ENCODE measurements around the gene TIGAR. TPM values are rescaled to one million over a fixed set of nuclear protein-coding genes. Genes with fewer than 3 reads are reported as not detected.

The TIGAR gene
- polyA plus RNA-seq, 2 of the 4 experiments (the other 2 are of a cell fraction), result 24.5 to 50.9 TPM

DNA sequence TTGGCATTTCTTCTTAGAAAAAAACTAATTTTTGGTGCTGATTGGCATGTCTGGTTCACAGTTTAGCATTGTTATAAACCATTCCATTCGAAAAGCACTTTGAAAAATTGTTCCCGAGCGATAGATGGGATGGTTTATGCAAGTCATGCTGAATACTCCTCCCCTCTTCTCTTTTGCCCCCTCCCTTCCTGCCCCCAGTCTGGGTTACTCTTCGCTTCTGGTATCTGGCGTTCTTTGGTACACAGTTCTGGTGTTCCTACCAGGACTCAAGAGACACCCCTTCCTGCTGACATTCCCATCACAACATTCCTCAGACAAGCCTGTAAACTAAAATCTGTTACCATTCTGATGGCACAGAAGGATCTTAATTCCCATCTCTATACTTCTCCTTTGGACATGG lies 20.1 kb upstream of the TIGAR start:
- FAIRE-seq, result no peak
- ChIA-PET CTCF (interaction anchor here (0.6 kb wide), 1 partner anchor 1574 kb away, joined by 3 read pairs; no protein-coding TSS in a partner anchor), POLR2A (no interaction called here)
- no peak overlapping the region for H3K27ac ChIP-seq
- H3K4me2 ChIP-seq, result no peak overlapping the region
- H3K4me1 ChIP-seq, result no peaks in the 10 kb centered on the region
- TF ChIP-seq RNF2 (IDR thresholded peaks at IDR 0.05; ENCODE audit: borderline replicate concordance, low read depth) (no peak), NFE2L2 (conservative IDR thresholded peaks at IDR 0.05; ENCODE audit: low read length) (peak; percentile 69; the same call in 1 of the 2 replicates)
- H3K9me3 ChIP-seq, result no peaks in the 10 kb centered on the region
- no peak for ATAC-seq
- DNase-seq (ENCODE audit: low read depth in 1 of 2, low spot score in 1 of 2), result no peak
- no peak overlapping the region for H3K4me3 ChIP-seq
- 40% methylated on average over 5 of the region's 5 CpGs for WGBS (ENCODE audit: missing lambda C conversion rate)

DNA sequence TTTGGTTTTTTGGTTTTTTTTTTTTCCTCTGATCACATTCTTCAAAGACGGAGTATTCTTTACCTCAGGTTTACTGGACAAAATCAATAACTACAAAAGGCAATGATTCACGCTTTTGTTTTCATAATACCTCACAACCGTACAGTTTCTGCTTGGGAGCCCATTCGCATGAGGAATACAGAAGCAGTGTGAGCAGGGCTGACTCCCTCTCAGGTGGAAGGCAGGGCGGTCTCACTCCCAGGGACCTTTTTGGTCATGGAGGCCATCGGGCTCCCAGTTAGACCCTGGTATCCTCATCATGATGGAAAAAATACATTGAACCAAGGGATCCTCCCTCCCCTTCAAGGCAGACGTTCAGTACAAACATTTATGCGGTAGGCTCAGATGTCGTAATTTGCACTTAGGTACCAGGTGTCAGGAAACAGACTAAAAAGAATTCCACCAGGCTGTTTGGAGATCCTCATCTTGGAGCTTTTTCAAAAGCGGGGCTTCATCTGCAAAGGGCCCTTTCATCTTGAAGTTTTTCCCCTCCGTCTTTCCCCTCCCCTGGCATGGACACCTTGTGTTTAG lies 19.0 kb upstream of the TIGAR start:
- FAIRE-seq (no peak), ATAC-seq (no peak), DNase-seq (ENCODE audit: low read depth in 1 of 2, low spot score in 1 of 2) (no peak)
- H3K27ac ChIP-seq, result no peak overlapping the region
- no peaks in the 10 kb centered on the region for H3K4me1 ChIP-seq
- TF ChIP-seq HOXB13 (CRISPR knock-in tag; IDR thresholded peaks at IDR 0.05; ENCODE audit: low read depth), result no peak
- TF ChIP-seq HDAC2 (IDR thresholded peaks at IDR 0.05), result no peak
- no peak for TF ChIP-seq SMC3 (IDR thresholded peaks at IDR 0.05)
- TF ChIP-seq ZC3H11A (IDR thresholded peaks at IDR 0.05), result no peak
- no peak for TF ChIP-seq ZNF302 (CRISPR knock-in tag; IDR thresholded peaks at IDR 0.05)
- TF ChIP-seq MAZ (IDR thresholded peaks at IDR 0.05; ENCODE audit: borderline replicate concordance, low read depth, low read length), result no peak
- TF ChIP-seq, protein P1, sequence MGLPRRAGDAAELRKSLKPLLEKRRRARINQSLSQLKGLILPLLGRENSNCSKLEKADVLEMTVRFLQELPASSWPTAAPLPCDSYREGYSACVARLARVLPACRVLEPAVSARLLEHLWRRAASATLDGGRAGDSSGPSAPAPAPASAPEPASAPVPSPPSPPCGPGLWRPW (IDR thresholded peaks at IDR 0.05), result no peak
- no peak for TF ChIP-seq HOXA7 (CRISPR knock-in tag; IDR thresholded peaks at IDR 0.05)
- TF ChIP-seq HEYL (CRISPR knock-in tag; IDR thresholded peaks at IDR 0.05), result no peak
- TF ChIP-seq RARB (CRISPR knock-in tag; IDR thresholded peaks at IDR 0.05), result no peak
- TF ChIP-seq SREBF2 (IDR thresholded peaks at IDR 0.05), result no peak
- TF ChIP-seq CHD2 (IDR thresholded peaks at IDR 0.05; ENCODE audit: low read length, partially characterized antibody), result no peak
- no peak for TF ChIP-seq NPAS2 (CRISPR knock-in tag; IDR thresholded peaks at IDR 0.05; ENCODE audit: borderline replicate concordance)
- no peak for TF ChIP-seq FOSB (CRISPR knock-in tag; IDR thresholded peaks at IDR 0.05)
- TF ChIP-seq, protein P2, sequence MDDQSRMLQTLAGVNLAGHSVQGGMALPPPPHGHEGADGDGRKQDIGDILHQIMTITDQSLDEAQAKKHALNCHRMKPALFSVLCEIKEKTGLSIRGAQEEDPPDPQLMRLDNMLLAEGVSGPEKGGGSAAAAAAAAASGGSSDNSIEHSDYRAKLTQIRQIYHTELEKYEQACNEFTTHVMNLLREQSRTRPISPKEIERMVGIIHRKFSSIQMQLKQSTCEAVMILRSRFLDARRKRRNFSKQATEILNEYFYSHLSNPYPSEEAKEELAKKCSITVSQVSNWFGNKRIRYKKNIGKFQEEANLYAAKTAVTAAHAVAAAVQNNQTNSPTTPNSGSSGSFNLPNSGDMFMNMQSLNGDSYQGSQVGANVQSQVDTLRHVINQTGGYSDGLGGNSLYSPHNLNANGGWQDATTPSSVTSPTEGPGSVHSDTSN (IDR thresholded peaks at IDR 0.05), result no peak
- TF ChIP-seq, protein P3, sequence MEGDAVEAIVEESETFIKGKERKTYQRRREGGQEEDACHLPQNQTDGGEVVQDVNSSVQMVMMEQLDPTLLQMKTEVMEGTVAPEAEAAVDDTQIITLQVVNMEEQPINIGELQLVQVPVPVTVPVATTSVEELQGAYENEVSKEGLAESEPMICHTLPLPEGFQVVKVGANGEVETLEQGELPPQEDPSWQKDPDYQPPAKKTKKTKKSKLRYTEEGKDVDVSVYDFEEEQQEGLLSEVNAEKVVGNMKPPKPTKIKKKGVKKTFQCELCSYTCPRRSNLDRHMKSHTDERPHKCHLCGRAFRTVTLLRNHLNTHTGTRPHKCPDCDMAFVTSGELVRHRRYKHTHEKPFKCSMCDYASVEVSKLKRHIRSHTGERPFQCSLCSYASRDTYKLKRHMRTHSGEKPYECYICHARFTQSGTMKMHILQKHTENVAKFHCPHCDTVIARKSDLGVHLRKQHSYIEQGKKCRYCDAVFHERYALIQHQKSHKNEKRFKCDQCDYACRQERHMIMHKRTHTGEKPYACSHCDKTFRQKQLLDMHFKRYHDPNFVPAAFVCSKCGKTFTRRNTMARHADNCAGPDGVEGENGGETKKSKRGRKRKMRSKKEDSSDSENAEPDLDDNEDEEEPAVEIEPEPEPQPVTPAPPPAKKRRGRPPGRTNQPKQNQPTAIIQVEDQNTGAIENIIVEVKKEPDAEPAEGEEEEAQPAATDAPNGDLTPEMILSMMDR (IDR thresholded peaks at IDR 0.05), result no peak
- POLR2A ChIA-PET, result no interaction called here
- no peak overlapping the region for H3K4me3 ChIP-seq
- WGBS (ENCODE audit: missing lambda C conversion rate), result 54% methylated on average over 11 of the region's 11 CpGs
- CTCF ChIA-PET, result interaction anchor here (0.8 kb wide), 1 partner anchor 120 kb away, joined by 3 read pairs; no protein-coding TSS in a partner anchor
- no peak overlapping the region for H3K4me2 ChIP-seq
- H3K9me3 ChIP-seq, result no peaks in the 10 kb centered on the region

DNA sequence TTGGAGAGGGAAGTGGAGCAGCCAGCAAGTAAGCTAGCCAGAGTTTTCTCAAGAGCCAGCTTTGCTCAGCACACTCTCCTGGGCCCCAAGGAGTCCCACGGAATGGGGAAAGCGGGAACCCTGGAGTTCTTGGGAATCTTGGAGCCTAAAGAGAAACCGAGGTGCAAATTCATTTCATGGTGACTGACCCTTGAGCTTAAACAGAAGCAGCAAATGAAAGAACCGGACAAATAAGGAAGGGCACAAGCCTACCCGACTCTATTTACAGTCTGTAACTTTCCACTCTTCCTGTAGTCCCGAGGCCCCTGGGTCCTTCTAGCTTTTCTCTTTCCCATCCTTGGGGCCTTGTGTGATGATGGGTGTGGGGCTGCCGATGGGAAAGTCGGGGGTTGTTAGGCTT lies 18.1 kb upstream of the TIGAR start:
- Histone ChIP-seq H3K4me1 (no peaks in the 10 kb centered on the region), H3K4me2 (no peak overlapping the region), H3K4me3 (no peak overlapping the region), H3K27ac (no peak overlapping the region), H3K9me3 (no peaks in the 10 kb centered on the region)
- 17% methylated on average over 8 of the region's 8 CpGs for WGBS (ENCODE audit: missing lambda C conversion rate)
- DNase-seq (ENCODE audit: low read depth in 1 of 2, low spot score in 1 of 2) (no peak), FAIRE-seq (no peak), ATAC-seq (no peak)
- POLR2A ChIA-PET, result no interaction called here
- CTCF ChIA-PET, result interaction anchor here (1.5 to 1.9 kb wide), 2 partner anchors 12 to 26 kb away, joined by 4 to 12 read pairs; no protein-coding TSS in a partner anchor
- TF ChIP-seq, protein P1 (IDR thresholded peaks at IDR 0.05), result no peak
- no peak for TF ChIP-seq RFX5 (IDR thresholded peaks at IDR 0.05)
- no peak for TF ChIP-seq NFE2L2 (conservative IDR thresholded peaks at IDR 0.05; ENCODE audit: low read length)
- TF ChIP-seq EP300 (IDR thresholded peaks at IDR 0.05), result no peak
- TF ChIP-seq, protein P4, sequence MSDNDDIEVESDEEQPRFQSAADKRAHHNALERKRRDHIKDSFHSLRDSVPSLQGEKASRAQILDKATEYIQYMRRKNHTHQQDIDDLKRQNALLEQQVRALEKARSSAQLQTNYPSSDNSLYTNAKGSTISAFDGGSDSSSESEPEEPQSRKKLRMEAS (IDR thresholded peaks at IDR 0.05), result no peak
- TF ChIP-seq MAFK (IDR thresholded peaks at IDR 0.05; ENCODE audit: partially characterized antibody), result no peak
- no peak for TF ChIP-seq FOXS1 (CRISPR knock-in tag; IDR thresholded peaks at IDR 0.05)
- no peak for TF ChIP-seq CBX8 (IDR thresholded peaks at IDR 0.05)
- TF ChIP-seq ESRRA (IDR thresholded peaks at IDR 0.05; ENCODE audit: borderline replicate concordance, low read length), result no peak
- TF ChIP-seq GATA3 (IDR thresholded peaks at IDR 0.05; ENCODE audit: borderline replicate concordance), result no peak
- TF ChIP-seq RARB (CRISPR knock-in tag; IDR thresholded peaks at IDR 0.05), result no peak
- TF ChIP-seq HOXB5 (CRISPR knock-in tag; IDR thresholded peaks at IDR 0.05), result no peak
- no peak for TF ChIP-seq HEYL (CRISPR knock-in tag; IDR thresholded peaks at IDR 0.05)
- TF ChIP-seq BHLHE40 (IDR thresholded peaks at IDR 0.05; ENCODE audit: low read depth, low read length), result no peak
- TF ChIP-seq KDM5A (IDR thresholded peaks at IDR 0.05), result no peak
- TF ChIP-seq JUNB (IDR thresholded peaks at IDR 0.05), result no peak
- no peak for TF ChIP-seq ZC3H11A (IDR thresholded peaks at IDR 0.05)
- TF ChIP-seq, protein P5, sequence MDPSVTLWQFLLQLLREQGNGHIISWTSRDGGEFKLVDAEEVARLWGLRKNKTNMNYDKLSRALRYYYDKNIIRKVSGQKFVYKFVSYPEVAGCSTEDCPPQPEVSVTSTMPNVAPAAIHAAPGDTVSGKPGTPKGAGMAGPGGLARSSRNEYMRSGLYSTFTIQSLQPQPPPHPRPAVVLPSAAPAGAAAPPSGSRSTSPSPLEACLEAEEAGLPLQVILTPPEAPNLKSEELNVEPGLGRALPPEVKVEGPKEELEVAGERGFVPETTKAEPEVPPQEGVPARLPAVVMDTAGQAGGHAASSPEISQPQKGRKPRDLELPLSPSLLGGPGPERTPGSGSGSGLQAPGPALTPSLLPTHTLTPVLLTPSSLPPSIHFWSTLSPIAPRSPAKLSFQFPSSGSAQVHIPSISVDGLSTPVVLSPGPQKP (IDR thresholded peaks at IDR 0.05; ENCODE audit: low read depth, low read length), result no peak

All from A549 (cell line).